Left forelimb (tissue), 1 donor: ENCODE results near the gene AHSA1.

ENCODE experiments used
- DNase-seq: peaks from one replicate; pipeline ENCODE4 v3.0.0-alpha.2; 2018; ENCODE audit warnings: low spot score

AHSA1 gene

DNA sequence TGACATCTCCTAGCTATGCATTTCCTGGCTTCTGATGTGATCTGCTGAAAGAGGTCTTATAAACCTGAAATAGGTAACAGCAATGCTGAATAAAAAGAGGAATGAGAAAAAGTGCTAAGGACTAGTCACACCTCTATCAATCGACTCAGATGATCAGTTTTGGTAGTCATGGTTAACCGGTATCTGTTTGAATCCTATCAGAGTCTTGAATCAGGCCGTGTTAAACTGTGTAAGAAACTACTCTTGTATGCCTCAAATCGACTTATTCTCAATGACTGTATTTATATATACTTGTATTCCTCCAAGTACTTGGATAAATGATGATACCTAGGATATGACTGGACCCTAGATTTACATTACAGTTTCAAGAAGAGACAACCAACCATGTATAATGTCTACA is 51.5 kb downstream of the AHSA1 start:
- no peak for DNase-seq

DNA sequence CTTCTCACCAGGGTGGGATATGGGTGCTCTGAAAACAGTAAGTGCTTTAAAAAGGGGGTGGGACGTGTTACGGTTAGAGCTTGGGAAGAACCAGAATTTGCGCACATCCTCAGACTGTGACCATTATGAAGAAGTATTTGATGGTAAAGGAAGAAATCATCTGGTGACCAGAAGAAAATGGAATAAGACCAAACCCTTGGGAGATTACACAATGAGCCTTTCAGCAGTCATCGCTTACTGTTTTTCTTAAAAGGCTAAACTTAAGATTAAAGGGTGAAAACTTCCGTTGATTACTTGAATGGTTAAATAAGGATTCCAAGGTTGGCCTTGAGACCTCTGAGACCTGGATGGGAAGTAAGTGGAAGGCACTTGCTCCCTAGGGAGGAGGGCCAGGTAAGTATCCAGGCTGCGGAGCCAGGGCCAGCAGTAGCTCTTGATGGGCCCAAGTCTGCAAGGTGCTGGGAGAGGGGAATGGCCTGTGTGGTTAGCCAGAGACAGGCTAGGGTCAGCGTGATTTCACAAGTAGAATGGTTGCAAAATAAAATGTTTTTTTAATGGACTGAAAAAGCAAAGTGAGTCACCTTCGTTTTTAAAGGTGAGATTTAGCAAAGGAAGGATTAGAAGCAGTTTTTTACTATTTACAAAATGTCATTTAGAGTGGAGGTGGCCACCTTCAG is 53.7 kb downstream of the AHSA1 start:
- DNase-seq = no peak

DNA sequence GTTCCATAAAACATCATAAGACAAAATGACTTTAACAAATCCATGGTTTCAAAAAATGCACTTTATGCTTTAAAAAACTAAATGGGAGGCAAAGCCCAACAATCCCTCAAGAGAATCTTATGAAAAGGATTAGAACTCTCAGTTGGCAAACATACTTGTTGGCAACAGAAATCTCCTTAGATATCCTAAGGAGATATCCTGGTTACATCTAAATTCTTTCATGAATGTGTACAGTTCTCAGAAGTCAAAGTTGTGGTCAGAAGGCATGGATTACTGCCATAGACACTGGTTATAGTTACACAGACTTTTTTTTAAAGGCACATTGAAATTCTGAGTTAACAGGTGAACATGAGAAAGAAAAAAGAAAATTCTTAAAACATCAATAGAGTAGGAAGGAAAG is 58.2 kb downstream of the AHSA1 start:
- no peak for DNase-seq
